GM12872 (cell line): ENCODE measurements around the gene MDGA2.

ENCODE experiments used
- CTCF ChIP-seq: IDR thresholded peaks from 3 replicates; pipeline ENCODE4 v1.5.1; 2011; ENCODE audit warnings: low read depth, mild to moderate bottlenecking, low read length, moderate library complexity; ENCODE audit not compliant: insufficient read depth

Gene MDGA2

GRCh38 chr14:47148686-47149085, 526.7 kb downstream of the MDGA2 start:
- TF ChIP-seq CTCF, result no peak

- TF ChIP-seq CTCF, result no peak
Observed at GRCh38 chr14:47120645-47121044, 554.8 kb downstream of the MDGA2 start.

- TF ChIP-seq CTCF, result no peak
Observed at GRCh38 chr14:47103771-47104170, 571.6 kb downstream of the MDGA2 start.

GRCh38 chr14:47102472-47102871, 572.9 kb downstream of the MDGA2 start:
- no peak for TF ChIP-seq CTCF

- no peak for TF ChIP-seq CTCF
Observed at GRCh38 chr14:47085678-47086077, 589.7 kb downstream of the MDGA2 start.

GRCh38 chr14:47065326-47065725, 610.1 kb downstream of the MDGA2 start:
- no peak for TF ChIP-seq CTCF

- no peak for TF ChIP-seq CTCF
Observed at GRCh38 chr14:47060050-47060449, 615.4 kb downstream of the MDGA2 start.

GRCh38 chr14:47057364-47057763, 618.0 kb downstream of the MDGA2 start:
- no peak for TF ChIP-seq CTCF
